GM13976 (cell line): Measurements from ENCODE around the gene ENOX1.
A peak's percentile ranks its signal among the peaks of the same experiment; 100 is the strongest.

Experiments
- DNase-seq: peaks from one replicate; pipeline ENCODE4 v3.0.0; 2012; ENCODE audit warnings: low spot score
- in situ Hi-C: fragments of 300-500 bp; cut with MboI; formaldehyde crosslinking; loops from one replicate; pipeline ENCODE4 v1.12.0; 2022; ENCODE audit warnings: low sequenced_read_pairs, mixed read lengths, inconsistent platforms; ENCODE audit not compliant: unreplicated experiment
- TF ChIP-seq, protein P1 (sequence below): IDR thresholded peaks from 2 replicates; pipeline ENCODE4 v1.5.1; 2012; ENCODE audit warnings: borderline replicate concordance, mild to moderate bottlenecking; ENCODE audit not compliant: insufficient read depth; ENCODE audit errors: extremely low read depth, missing control alignments, control extremely low read depth

The ENOX1 gene

GRCh38 chr13:43815204-43815603 is 28.4 kb upstream of the ENOX1 start:
- no peak for DNase-seq
- in situ Hi-C loops, result loop anchor here (25.0 kb wide), 1 partner anchor 1178 kb away; no protein-coding TSS in a partner anchor
- TF ChIP-seq, protein P1, sequence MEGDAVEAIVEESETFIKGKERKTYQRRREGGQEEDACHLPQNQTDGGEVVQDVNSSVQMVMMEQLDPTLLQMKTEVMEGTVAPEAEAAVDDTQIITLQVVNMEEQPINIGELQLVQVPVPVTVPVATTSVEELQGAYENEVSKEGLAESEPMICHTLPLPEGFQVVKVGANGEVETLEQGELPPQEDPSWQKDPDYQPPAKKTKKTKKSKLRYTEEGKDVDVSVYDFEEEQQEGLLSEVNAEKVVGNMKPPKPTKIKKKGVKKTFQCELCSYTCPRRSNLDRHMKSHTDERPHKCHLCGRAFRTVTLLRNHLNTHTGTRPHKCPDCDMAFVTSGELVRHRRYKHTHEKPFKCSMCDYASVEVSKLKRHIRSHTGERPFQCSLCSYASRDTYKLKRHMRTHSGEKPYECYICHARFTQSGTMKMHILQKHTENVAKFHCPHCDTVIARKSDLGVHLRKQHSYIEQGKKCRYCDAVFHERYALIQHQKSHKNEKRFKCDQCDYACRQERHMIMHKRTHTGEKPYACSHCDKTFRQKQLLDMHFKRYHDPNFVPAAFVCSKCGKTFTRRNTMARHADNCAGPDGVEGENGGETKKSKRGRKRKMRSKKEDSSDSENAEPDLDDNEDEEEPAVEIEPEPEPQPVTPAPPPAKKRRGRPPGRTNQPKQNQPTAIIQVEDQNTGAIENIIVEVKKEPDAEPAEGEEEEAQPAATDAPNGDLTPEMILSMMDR, result no peak

DNA sequence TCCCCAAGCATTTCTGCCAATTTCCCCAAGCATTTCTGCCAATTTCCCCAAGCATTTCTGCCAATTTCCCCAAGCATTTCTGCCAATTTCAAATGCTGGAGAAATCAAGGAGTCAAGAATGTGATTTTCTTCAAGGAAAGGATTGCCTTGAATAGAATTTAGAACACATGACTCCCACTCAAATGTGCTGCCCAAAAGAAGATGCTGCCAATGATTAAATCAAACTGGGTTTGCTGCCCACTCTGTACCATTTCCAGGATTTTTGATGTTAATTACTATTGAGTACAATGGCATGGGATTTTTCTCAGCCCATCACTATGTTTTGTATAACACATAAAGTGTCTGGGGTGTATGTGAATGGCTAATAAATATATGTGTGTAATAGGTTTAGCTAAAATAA is 21.9 kb upstream of the ENOX1 start:
- in situ Hi-C loops, result loop anchor here (25.0 kb wide), 1 partner anchor 1171 kb away; no protein-coding TSS in a partner anchor
- TF ChIP-seq, protein P1, result no peak
- DNase-seq, result no peak

DNA sequence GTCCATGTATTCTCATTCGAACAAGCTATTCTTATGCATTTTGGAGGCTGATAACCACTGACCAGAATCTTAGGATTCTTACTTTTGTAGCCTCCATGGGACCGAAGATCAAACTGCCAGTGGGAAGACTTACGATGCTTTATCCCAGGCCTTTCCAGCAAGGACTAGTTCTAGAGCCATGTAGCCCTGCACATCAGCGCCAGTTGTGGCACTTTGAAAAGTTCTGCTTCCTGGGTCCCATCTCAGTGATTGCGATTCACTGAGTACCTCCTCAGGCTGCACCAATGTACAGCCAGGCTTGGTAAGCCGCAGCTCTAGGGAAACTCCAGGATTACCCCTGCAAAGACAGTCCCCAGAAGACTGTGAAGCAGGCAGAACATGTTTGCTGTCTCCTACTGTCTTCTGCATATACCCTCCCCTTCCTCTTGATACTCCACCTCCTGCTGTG is 18.9 kb upstream of the ENOX1 start:
- TF ChIP-seq, protein P1, result no peak
- in situ Hi-C loops, result loop anchor here (25.0 kb wide), 1 partner anchor 1168 kb away; no protein-coding TSS in a partner anchor
- no peak for DNase-seq

GRCh38 chr13:43805071-43805468 is 18.3 kb upstream of the ENOX1 start:
- TF ChIP-seq, protein P1, result no peak
- no peak for DNase-seq
- in situ Hi-C loops, result loop anchor here (25.0 kb wide), 1 partner anchor 1168 kb away; no protein-coding TSS in a partner anchor

GRCh38 chr13:43804461-43805070 is 17.8 kb upstream of the ENOX1 start:
- in situ Hi-C loops, result loop anchor here (25.0 kb wide), 1 partner anchor 1167 kb away; no protein-coding TSS in a partner anchor
- peak; percentile 51 for DNase-seq

DNA sequence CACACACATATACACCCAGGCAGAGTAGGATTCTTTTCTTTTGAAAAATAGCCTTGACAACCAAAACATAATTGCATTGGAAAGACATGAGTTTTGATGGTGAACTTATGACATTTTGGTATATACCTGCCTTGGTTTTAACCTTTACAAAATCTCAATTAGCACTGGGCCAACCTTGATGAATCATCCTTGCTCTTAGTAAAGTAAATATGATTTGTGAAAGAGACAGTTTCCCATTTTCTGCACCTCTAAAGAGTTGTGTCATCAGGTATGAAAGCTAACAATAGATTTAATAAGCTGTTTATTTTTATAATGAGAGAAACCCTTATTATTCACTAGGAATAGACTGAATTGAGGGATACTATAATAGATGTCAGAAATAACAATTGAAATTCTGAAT is 15.7 kb upstream of the ENOX1 start:
- no peak for DNase-seq
- in situ Hi-C loops, result loop anchor here (25.0 kb wide), 1 partner anchor 1165 kb away; no protein-coding TSS in a partner anchor
- TF ChIP-seq, protein P1, result no peak

More at GRCh38 chr13:43804461-43805070, 17.8 kb upstream of the ENOX1 start:
- TF ChIP-seq, protein P1, result no peak
